Measurements from ENCODE around the gene SCP2D1. TPM values are rescaled to one million over a fixed set of nuclear protein-coding genes. Genes with fewer than 3 reads are reported as not detected.

Gene SCP2D1
- total RNA-seq, 2 donors from 2014 or later = not detected

GRCh38 chr20:18857640-18858039 is 44.1 kb downstream of the SCP2D1 start:
- Mint-ChIP-seq H3K36me3 (ENCODE audit: low read depth) (no peaks in the 10 kb centered on the region), H3K27me3 (no peaks in the 10 kb centered on the region), H3K4me1 (no peaks in the 10 kb centered on the region), H3K4me3 (no peak overlapping the region), H3K27ac (no peak overlapping the region)
- no peaks in the 10 kb centered on the region for H3K9me3 ChIP-seq (ENCODE audit: control insufficient read depth, low read length, poor library complexity, severe bottlenecking)
- ATAC-seq (no peak), DNase-seq (no peak)

DNA sequence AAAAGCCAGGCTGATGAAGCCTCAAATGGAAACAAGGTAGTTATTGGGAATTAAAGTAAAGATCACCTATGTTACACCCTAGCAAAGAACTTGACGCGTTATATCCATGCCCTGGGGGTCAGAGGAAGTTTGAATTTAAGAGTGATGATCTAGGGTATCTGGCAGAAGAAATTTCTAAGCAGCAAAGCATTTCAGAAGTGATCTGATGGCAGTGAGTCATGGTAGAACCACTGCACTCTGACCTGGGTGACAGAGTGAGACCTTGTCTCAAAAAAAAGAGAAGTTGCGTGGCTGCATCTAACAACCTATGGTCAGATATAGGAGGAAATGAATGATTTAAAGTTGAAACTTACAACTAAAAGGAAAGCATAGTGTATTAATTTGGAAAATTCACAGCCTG is 45.2 kb downstream of the SCP2D1 start:
- Mint-ChIP-seq H3K27ac (no peak overlapping the region), H3K4me1 (no peaks in the 10 kb centered on the region), H3K27me3 (no peaks in the 10 kb centered on the region), H3K36me3 (ENCODE audit: low read depth) (no peaks in the 10 kb centered on the region), H3K4me3 (no peak overlapping the region)
- DNase-seq (no peak), ATAC-seq (no peak)
- no peaks in the 10 kb centered on the region for H3K9me3 ChIP-seq (ENCODE audit: control insufficient read depth, low read length, poor library complexity, severe bottlenecking)

Other genes starting within 250 kb of the SCP2D1 start
- 10 to 100 TPM; 51.7 to 55.6 TPM for gene SMIM26, start 246.4 kb upstream of the SCP2D1 start, total RNA-seq
- gene DTD1, start 225.7 kb upstream of the SCP2D1 start, total RNA-seq = 10 to 100 TPM; 20.5 to 22.8 TPM